OCI-LY3 (cell line): ENCODE measurements around the gene TSTD2.

Experiments used
- CTCF ChIP-seq: fragments of 200-600, 300-600 bp; sonication (generic); IDR thresholded peaks from 2 replicates; pipeline ENCODE4 v1.5.1; 2014; ENCODE audit warnings: antibody characterized with exemption, low read length, low read depth
- EZH2phosphoT487 ChIP-seq: fragments of 200-600 bp; shearing (Covaris generic); IDR thresholded peaks from 2 replicates; pipeline ENCODE4 v1.6.1; 2018; ENCODE audit warnings: antibody characterized with exemption, mixed run types, low read depth

DNA sequence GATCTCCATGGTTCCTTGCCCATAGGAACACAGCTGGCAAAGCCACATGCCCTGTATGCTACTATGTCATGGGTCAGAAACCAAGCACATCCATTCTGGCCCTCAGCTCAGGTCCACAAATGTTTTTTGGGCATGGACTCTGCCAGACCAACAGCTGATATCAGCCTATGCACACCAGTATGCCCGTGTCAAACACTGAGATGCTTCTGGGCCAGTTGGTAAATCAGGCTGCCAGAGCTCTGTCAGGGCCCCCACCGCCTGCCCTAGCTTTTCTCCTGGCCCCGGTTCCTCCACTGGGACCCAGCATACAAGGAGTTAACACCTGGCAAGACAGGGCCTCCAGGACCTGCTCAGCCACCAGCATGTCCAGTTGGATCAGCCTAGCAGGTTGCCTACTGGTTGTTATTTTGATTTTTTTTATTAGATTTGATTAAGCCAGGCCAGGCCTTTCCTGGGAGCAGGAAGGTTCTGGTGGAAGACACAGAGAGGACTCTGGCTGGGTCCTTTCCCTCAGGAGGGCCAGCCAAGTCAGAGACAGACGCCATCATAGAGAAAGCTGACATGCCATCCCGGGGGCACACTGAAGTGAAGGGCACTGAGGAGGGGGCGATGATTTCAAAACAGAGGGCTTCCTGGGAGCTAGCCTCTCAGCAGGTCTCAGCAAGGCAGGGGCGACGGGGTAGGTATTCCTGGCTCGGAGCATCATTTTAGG lies 65.8 kb downstream of the TSTD2 start:
- TF ChIP-seq CTCF (no peak), EZH2phosphoT487 (no peak)
